WI38 (cell line): ENCODE data around the gene SRC.

Experiments
- H3K4me3 ChIP-seq: 2 replicates; pipeline ENCODE4 v1.5.1; 2011; ENCODE audit warnings: low read depth, mild to moderate bottlenecking, control low read depth, low read length
- TF ChIP-seq, protein P1 (sequence below): IDR thresholded peaks from 2 replicates; pipeline ENCODE4 v1.5.1; 2012; ENCODE audit warnings: low read depth, mild to moderate bottlenecking, control low read depth, low read length

SRC gene

DNA sequence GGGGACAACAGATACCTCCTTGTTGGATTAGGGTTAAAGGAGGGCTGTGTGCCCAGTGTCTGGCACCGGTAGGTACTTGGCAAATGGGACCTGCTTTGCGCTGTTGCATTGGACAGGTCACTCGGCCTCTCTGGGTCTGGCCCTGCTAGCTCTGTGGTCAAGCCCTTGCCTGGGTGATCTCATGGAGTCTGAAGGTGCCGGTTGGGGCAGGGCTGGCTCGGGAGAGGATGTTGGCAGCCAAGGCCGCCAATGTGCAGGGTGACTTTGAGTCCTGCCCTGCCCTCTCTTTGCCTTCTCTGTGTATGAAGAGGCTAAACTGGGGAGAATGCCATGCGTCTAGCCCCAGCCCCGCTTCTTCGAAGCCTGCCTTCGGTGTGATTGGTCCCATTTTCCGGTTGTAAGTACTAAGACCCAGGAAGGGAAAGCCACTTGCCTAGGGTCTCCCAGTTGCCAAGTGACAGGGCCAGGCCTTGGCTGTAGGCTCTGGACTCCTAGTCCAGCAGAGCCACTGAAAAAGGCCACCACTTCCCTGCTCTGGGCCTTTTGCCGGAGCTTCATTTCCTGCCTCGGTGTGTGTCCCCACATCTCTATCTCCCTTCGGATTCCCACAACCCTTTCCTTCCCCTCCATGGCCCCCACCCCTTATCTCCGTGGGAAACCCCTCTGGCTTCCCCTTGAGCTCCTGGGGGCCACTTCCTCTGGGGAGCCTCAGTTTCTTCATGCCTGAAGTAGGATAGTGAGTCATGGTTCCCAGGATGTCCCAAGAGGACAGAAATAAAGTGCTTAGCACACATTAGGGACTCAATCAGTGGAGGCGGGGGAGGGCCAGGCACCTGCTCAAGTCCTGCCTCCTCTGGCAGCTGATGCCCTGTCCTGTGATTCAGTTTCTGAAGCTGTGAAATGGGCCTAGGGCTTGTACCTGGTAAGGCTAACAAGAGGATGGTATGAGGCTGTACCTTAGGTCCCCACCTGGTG lies 3.9 kb downstream of the SRC start:
- no peak overlapping the region for H3K4me3 ChIP-seq
- TF ChIP-seq, protein P1, sequence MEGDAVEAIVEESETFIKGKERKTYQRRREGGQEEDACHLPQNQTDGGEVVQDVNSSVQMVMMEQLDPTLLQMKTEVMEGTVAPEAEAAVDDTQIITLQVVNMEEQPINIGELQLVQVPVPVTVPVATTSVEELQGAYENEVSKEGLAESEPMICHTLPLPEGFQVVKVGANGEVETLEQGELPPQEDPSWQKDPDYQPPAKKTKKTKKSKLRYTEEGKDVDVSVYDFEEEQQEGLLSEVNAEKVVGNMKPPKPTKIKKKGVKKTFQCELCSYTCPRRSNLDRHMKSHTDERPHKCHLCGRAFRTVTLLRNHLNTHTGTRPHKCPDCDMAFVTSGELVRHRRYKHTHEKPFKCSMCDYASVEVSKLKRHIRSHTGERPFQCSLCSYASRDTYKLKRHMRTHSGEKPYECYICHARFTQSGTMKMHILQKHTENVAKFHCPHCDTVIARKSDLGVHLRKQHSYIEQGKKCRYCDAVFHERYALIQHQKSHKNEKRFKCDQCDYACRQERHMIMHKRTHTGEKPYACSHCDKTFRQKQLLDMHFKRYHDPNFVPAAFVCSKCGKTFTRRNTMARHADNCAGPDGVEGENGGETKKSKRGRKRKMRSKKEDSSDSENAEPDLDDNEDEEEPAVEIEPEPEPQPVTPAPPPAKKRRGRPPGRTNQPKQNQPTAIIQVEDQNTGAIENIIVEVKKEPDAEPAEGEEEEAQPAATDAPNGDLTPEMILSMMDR = no peak

DNA sequence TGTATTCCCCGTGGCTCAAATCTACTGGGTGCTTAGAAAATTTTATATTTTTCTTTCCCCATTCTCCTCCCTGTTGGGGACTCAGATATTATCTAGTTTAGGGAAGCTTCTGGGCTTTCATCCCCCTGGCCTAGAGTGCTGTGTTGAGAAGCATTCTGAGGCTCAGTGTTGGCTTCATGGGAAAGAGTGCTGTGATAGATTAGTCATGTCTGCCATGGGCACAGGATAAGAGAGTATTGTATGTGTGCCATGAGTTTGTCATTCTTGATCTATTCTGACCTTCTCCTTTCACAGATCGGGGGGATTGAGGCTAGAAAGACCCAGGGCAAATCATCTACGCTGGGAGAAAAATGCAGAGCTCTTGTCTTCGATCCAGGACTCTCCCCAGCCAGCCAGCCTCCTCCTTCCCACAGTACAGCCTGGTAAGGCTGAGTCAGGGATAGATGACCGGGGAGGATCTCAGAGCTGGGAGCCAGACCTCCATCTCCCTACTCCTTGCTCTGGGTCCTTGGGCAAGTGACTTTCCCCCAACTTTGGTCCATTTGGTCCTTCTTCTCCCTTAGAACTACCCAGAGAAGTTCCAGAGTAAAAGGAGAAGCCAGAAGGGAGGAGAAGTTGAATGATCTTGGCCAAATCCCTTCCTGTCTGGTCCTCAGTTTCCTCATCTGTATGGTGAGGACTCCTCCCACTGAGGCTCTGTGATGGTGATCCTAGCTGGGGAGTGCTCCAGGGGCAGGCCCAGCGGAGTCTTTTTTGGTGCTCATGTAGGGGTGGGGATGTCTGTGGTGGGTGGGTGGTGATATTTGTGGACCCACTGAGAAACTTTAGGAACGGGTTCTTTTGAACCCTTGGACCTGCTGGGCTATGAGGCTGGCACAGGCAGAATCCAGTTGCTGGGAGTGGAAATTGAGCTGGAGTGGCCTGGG lies 5.0 kb downstream of the SRC start:
- TF ChIP-seq, protein P1 = no peak
- no peak overlapping the region for H3K4me3 ChIP-seq

DNA sequence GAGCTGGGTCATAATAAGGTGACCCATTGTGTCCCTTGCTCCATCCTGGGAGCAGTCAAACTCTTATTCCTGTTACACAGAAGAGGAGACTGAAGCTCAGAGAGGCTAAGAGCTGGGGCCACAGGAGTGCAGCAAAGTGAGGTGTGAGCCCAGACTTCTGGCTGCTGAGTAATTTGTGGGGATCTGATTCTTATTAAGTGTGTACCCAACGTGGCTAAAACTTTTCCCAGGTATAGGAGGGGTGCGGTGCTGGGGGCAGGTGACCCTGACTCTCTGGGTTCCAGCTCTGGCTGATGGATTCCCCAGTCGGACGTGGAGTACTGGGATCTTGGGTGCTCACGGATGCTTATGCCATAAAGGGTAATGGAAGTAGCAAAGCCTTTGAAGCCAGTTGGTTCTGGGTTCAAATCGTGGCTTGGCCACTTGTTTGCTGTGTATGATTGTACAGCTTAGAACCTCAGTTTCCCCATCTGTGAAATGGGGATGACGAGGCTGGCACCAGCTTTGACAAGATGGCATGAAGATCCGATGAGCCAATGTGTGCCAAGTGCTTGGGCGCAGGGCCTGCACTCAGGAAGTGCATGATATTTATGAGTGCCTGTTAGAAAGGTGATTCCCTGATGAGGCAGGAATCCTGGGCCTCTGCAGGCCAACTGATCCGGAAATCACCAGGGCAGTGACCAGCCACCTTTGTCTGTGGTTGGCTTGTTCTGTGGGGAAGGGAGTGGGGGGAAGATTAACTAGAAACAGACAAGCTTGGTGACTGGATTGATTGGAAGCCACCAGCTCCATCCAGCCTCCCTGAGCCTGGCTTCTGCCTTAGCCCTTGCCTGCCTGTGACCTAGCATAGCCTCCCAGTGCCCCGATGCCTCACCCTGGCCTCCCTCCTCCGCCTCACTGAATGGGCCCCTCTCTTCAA lies 6.0 kb downstream of the SRC start:
- no peak overlapping the region for H3K4me3 ChIP-seq
- TF ChIP-seq, protein P1 = no peak

DNA sequence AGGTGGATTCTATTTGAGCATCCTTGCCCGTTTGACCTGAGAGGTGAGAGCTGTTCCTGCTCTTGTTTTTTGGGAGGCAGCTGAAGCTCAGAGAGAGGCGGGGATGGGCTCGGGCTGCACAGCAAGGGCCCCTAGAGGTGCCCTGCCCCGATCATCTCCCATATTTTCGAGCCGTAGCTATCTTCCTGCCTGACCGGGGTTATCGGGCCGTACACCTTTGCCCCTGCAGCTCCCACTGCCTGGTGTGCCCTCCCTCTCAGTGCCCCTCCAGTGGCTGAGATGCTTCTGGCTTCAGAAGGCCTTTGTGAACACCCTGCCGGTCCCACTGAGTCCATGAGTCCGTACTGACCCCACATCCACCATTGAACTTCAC lies 6.7 kb downstream of the SRC start:
- no peak overlapping the region for H3K4me3 ChIP-seq
- TF ChIP-seq, protein P1 = no peak

DNA sequence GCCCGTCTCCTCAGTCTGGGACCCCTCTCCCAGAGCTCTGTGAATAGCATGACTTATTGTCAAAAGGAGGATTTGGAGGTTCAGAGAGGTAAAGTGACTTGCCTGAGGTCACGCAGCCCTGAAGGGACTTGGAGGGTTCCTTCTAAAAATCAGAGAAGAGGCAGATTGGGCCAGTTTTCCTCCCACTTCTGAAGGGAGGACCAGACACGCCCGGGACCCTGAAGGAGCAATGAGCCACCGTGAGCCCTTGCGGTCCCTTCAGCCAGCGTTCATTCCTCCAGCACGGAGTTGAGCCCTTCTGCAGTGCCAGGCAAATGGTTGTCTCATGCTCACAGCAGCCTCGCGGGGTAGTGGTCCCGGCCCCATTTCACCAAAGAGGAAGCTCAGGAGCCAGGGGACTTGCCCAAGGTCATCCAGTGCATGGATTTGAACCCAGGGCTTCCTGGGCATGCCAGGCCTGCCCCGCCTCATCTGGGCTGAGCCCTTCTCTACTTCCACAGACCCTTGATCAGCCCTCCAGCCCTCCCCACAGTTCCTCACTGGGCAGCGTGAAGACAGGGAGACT lies 7.4 kb downstream of the SRC start:
- no peak overlapping the region for H3K4me3 ChIP-seq
- TF ChIP-seq, protein P1 = no peak

DNA sequence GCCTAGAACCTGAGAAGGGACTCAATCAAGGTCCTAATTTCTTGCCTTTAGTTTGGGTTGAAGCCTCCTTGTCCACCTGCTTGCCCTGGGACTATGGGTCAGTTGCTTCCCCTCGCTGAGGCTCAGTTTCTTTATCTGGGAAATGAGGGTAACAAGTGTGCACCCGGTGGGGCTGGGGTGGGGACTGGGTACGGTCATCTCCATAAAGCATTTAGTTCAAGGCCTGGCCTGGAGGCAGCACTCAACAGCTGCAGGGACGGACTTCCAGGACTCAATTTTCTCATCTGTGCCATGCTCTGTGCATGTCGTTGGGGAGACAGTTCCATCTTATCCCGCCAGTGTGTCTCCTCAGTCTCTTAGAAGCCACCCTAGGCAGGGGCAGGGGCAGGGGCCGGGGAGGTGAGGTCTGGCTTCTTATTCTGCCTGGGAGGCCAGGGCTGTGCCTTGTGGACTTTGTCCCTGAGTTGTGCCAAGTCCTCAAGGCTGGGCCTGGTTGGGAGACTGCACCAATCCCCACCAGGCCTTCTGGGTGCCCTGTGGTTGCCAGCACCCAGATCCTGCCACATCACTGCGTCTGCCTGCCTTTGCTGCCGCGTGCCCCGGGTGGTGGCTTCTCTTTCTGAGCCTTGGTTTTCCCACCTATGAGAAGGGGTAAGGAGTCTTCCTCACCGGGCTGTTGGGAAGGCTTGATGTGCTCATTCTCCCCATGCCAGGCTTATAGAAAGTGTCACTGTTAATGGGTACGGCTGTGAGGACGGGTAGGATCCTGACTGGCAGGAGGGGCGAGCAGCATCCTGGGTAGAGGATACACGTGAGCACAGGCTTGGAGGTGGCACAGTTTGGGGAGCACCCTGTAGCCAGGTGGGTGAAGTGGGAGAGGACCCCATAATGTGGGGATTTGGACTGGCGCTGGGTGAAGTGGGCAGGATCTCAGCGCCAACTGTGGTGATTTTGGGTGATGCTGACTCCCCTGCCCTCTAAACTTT lies 8.6 kb downstream of the SRC start:
- TF ChIP-seq, protein P1 = no peak
- H3K4me3 ChIP-seq = no peak overlapping the region
